ENCODE measurements around the gene BRIP1. TPM values are rescaled to one million over a fixed set of nuclear protein-coding genes. Genes with fewer than 3 reads are reported as not detected.
"Not testable (repeated sequence)": the region's sequence is repeated elsewhere in the genome, so short reads cannot be mapped to it uniquely, and the experiment has no call there.

BRIP1 gene
- total RNA-seq, 2 experiments from 2014 or later, result 14.1 to 15.8 TPM

DNA sequence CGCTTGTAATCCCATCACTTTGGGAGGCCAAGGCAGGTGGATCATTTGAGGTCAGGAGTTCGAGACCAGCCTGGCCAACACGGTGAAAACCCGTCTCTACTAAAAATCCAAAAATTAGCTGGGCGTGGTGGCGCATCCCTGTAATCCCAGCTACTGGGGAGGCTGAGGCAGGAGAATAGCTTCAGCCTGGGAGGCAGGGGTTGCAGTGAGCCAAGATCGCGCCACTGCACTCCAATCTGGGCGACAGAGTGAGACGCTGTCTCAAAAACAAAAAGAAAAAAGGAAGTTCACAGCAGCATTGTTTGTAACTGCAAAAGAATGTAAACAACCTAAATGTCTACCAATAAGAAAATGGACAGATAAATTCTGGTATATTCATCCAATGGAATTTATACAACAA lies 2.9 kb downstream of the BRIP1 start:
- DNase-seq; H3K9me3 Mint-ChIP-seq; intact Hi-C loops (cut with micrococcal nuclease); POLR2A ChIA-PET; H3K27me3 Mint-ChIP-seq; H3K27ac Mint-ChIP-seq; H3K4me3 Mint-ChIP-seq: not testable (repeated sequence)
- CTCF ChIA-PET, result interaction anchor here (1.0 kb wide), 1 partner anchor 17 kb away, joined by 3 read pairs; no protein-coding TSS in a partner anchor
- H3K36me3 Mint-ChIP-seq, result peaks cover 18% of the 10 kb centered on the region
- H3K4me1 Mint-ChIP-seq (ENCODE audit: low read depth), result peaks cover 28% of the 10 kb centered on the region

- Mint-ChIP-seq H3K27ac (no peak overlapping the region), H3K9me3 (no peaks in the 10 kb centered on the region), H3K4me1 (ENCODE audit: low read depth) (peaks cover 2% of the 10 kb centered on the region), H3K36me3 (peaks cover 33% of the 10 kb centered on the region), H3K27me3 (no peaks in the 10 kb centered on the region), H3K4me3 (no peak overlapping the region)
- intact Hi-C loops (cut with micrococcal nuclease), result no loop called here
- ChIA-PET POLR2A (no interaction called here), CTCF (no interaction called here)
- no peak for DNase-seq
Observed at GRCh38 chr17:61856035-61856434, 7.3 kb downstream of the BRIP1 start.

GRCh38 chr17:61852857-61853256 lies 10.5 kb downstream of the BRIP1 start:
- no peak for DNase-seq
- Mint-ChIP-seq H3K27me3 (no peaks in the 10 kb centered on the region), H3K27ac (no peak overlapping the region), H3K4me1 (ENCODE audit: low read depth) (no peaks in the 10 kb centered on the region), H3K36me3 (peaks cover 26% of the 10 kb centered on the region), H3K9me3 (no peaks in the 10 kb centered on the region), H3K4me3 (no peak overlapping the region)
- ChIA-PET POLR2A (no interaction called here), CTCF (no interaction called here)
- intact Hi-C loops (cut with micrococcal nuclease), result no loop called here

- CTCF ChIA-PET, result no interaction called here
- no peaks in the 10 kb centered on the region for H3K9me3 Mint-ChIP-seq
- intact Hi-C loops (cut with micrococcal nuclease), result no loop called here
- no peaks in the 10 kb centered on the region for H3K4me1 Mint-ChIP-seq (ENCODE audit: low read depth)
- peaks cover 29% of the 10 kb centered on the region for H3K36me3 Mint-ChIP-seq
- POLR2A ChIA-PET, result interaction anchor here (1.3 kb wide), 1 partner anchor 12 kb away, joined by 4 read pairs; no protein-coding TSS in a partner anchor
- DNase-seq, result no peak
- no peaks in the 10 kb centered on the region for H3K27me3 Mint-ChIP-seq
- no peak overlapping the region for H3K27ac Mint-ChIP-seq
- H3K4me3 Mint-ChIP-seq, result no peak overlapping the region
Observed at GRCh38 chr17:61849674-61850073, 13.7 kb downstream of the BRIP1 start.

GRCh38 chr17:61848896-61849295 lies 14.4 kb downstream of the BRIP1 start:
- H3K27ac Mint-ChIP-seq, result no peak overlapping the region
- intact Hi-C loops (cut with micrococcal nuclease), result no loop called here
- no peaks in the 10 kb centered on the region for H3K27me3 Mint-ChIP-seq
- no peaks in the 10 kb centered on the region for H3K4me1 Mint-ChIP-seq (ENCODE audit: low read depth)
- POLR2A ChIA-PET, result interaction anchor here (1.3 kb wide), 1 partner anchor 13 kb away, joined by 4 read pairs; no protein-coding TSS in a partner anchor
- H3K36me3 Mint-ChIP-seq, result peaks cover 27% of the 10 kb centered on the region
- H3K4me3 Mint-ChIP-seq, result no peak overlapping the region
- CTCF ChIA-PET, result no interaction called here
- H3K9me3 Mint-ChIP-seq, result no peaks in the 10 kb centered on the region
- DNase-seq, result no peak

- Mint-ChIP-seq H3K9me3 (no peaks in the 10 kb centered on the region), H3K4me3 (no peak overlapping the region), H3K36me3 (peaks cover 26% of the 10 kb centered on the region), H3K4me1 (ENCODE audit: low read depth) (no peaks in the 10 kb centered on the region), H3K27ac (no peak overlapping the region), H3K27me3 (no peaks in the 10 kb centered on the region)
- intact Hi-C loops (cut with micrococcal nuclease), result no loop called here
- POLR2A ChIA-PET, result interaction anchor here (1.3 kb wide), 1 partner anchor 14 kb away, joined by 4 read pairs; no protein-coding TSS in a partner anchor
- CTCF ChIA-PET, result no interaction called here
- DNase-seq, result no peak
Observed at GRCh38 chr17:61848247-61848646, 15.1 kb downstream of the BRIP1 start.

DNA sequence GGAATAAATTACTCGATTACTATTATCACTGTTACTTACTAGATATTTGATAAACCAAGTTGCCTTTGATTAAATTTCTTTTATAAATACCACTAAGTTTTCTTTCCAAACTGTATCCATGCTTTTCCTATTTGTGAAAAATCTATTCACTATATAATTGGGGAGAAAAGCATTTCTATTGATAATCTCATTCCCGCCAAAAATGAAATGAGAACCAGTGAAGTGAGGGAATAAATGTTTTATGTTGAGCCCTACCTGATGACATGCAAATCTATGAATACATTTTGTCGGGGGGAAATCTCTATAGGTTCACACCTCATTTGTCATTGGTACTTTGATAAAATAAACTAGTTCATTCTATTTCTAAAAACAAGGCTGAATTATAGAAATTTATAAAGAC lies 15.7 kb downstream of the BRIP1 start:
- DNase-seq, result no peak
- no peak overlapping the region for H3K4me3 Mint-ChIP-seq
- intact Hi-C loops (cut with micrococcal nuclease), result no loop called here
- H3K36me3 Mint-ChIP-seq, result peaks cover 29% of the 10 kb centered on the region
- H3K4me1 Mint-ChIP-seq (ENCODE audit: low read depth), result no peaks in the 10 kb centered on the region
- ChIA-PET CTCF (no interaction called here), POLR2A (no interaction called here)
- H3K27me3 Mint-ChIP-seq, result no peaks in the 10 kb centered on the region
- H3K9me3 Mint-ChIP-seq, result no peaks in the 10 kb centered on the region
- H3K27ac Mint-ChIP-seq, result no peak overlapping the region

- H3K36me3 Mint-ChIP-seq, result peaks cover 26% of the 10 kb centered on the region
- H3K4me1 Mint-ChIP-seq (ENCODE audit: low read depth), result no peaks in the 10 kb centered on the region
- ChIA-PET CTCF (no interaction called here), POLR2A (no interaction called here)
- no peaks in the 10 kb centered on the region for H3K9me3 Mint-ChIP-seq
- no peaks in the 10 kb centered on the region for H3K27me3 Mint-ChIP-seq
- DNase-seq, result no peak
- no peak overlapping the region for H3K27ac Mint-ChIP-seq
- intact Hi-C loops (cut with micrococcal nuclease), result no loop called here
- no peak overlapping the region for H3K4me3 Mint-ChIP-seq
Observed at GRCh38 chr17:61846761-61847375, 16.5 kb downstream of the BRIP1 start.

GRCh38 chr17:61846088-61846487 lies 17.2 kb downstream of the BRIP1 start:
- intact Hi-C loops (cut with micrococcal nuclease), result no loop called here
- Mint-ChIP-seq H3K9me3 (no peaks in the 10 kb centered on the region), H3K27me3 (no peaks in the 10 kb centered on the region), H3K4me1 (ENCODE audit: low read depth) (no peaks in the 10 kb centered on the region), H3K27ac (no peak overlapping the region), H3K36me3 (peaks cover 27% of the 10 kb centered on the region), H3K4me3 (no peak overlapping the region)
- ChIA-PET POLR2A (no interaction called here), CTCF (no interaction called here)
- no peak for DNase-seq

GRCh38 chr17:61843435-61843834 lies 19.9 kb downstream of the BRIP1 start:
- H3K36me3 Mint-ChIP-seq, result peaks cover 27% of the 10 kb centered on the region
- ChIA-PET POLR2A (no interaction called here), CTCF (interaction anchor here (0.8 kb wide), 1 partner anchor 10 kb away, joined by 3 read pairs; no protein-coding TSS in a partner anchor)
- H3K4me1 Mint-ChIP-seq (ENCODE audit: low read depth), result no peaks in the 10 kb centered on the region
- no peak for DNase-seq
- intact Hi-C loops (cut with micrococcal nuclease), result no loop called here
- no peaks in the 10 kb centered on the region for H3K27me3 Mint-ChIP-seq
- no peaks in the 10 kb centered on the region for H3K9me3 Mint-ChIP-seq
- no peak overlapping the region for H3K27ac Mint-ChIP-seq
- no peak overlapping the region for H3K4me3 Mint-ChIP-seq

DNA sequence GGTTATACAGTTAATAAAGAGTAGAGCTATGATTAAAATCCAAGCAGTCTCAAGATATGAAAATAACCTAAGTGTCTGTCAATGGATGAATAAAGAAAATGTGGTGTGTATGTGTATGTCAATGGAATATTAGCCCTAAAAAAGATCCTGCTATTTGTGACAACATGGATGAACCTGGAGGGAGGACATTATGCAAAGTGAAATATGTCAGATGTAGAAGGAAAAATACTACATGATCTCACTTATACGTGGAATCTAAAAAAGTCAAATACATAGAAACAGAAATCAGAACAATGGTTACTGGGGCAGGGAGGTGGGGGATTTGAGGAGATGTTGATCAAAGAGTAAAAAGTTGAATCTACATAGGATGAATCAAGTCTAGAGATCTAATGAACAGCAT lies 20.4 kb downstream of the BRIP1 start:
- Mint-ChIP-seq H3K9me3 (no peaks in the 10 kb centered on the region), H3K4me3 (no peak overlapping the region), H3K4me1 (ENCODE audit: low read depth) (no peaks in the 10 kb centered on the region), H3K36me3 (peaks cover 27% of the 10 kb centered on the region), H3K27ac (no peak overlapping the region), H3K27me3 (no peaks in the 10 kb centered on the region)
- DNase-seq, result no peak
- ChIA-PET POLR2A (no interaction called here), CTCF (interaction anchor here (1.1 to 1.6 kb wide), 2 partner anchors 19 to 431 kb away, joined by 4 read pairs; no protein-coding TSS in a partner anchor)
- intact Hi-C loops (cut with micrococcal nuclease), result no loop called here

- no peak for DNase-seq
- Mint-ChIP-seq H3K27me3 (no peaks in the 10 kb centered on the region), H3K27ac (no peak overlapping the region), H3K36me3 (peaks cover 10% of the 10 kb centered on the region), H3K4me1 (ENCODE audit: low read depth) (no peaks in the 10 kb centered on the region), H3K4me3 (no peak overlapping the region), H3K9me3 (no peaks in the 10 kb centered on the region)
- ChIA-PET CTCF (interaction anchor here (1.2 kb wide), 1 partner anchor 418 kb away, joined by 3 read pairs; no protein-coding TSS in a partner anchor), POLR2A (no interaction called here)
- intact Hi-C loops (cut with micrococcal nuclease), result no loop called here
Observed at GRCh38 chr17:61839300-61839786, 24.0 kb downstream of the BRIP1 start.

Measured in activated CD4-positive, alpha-beta memory T cell treated with anti-CD3 and anti-CD28 coated beads for 36 hours (primary cell).